Ovary (tissue), 9 donors: ENCODE results near the gene LRP1. TPM values are rescaled to one million over a fixed set of nuclear protein-coding genes. Genes with fewer than 3 reads are reported as not detected.

Experiments used
- DNase-seq, 5 donors: peaks; one replicate each; pipeline ENCODE4 v3.0.0-alpha.2; 2019 to 2020
- H3K27ac ChIP-seq, 2 donors: fragments of 200-600 bp; one replicate each; pipeline versions ENCODE4 v1.5.1 to v1.8.0; 2019 to 2022
- H3K27me3 ChIP-seq: fragments of 200-600 bp; one replicate; pipeline ENCODE4 v1.8.0; 2022
- H3K36me3 ChIP-seq: fragments of 200-600 bp; sonication (generic); one replicate; pipeline ENCODE4 v1.5.1; 2019
- H3K4me1 ChIP-seq: one replicate; pipeline ENCODE4 v1.8.1; 2013; ENCODE audit warnings: mild to moderate bottlenecking, moderate library complexity; ENCODE audit not compliant: insufficient read depth
- H3K4me3 ChIP-seq: fragments of 200-600 bp; sonication (generic); one replicate; pipeline ENCODE4 v1.5.1; 2017
- H3K9me3 ChIP-seq, 2 donors: fragments of 200-600 bp in 1 of 2; sonication (generic) in 1 of 2; one replicate each; pipeline versions ENCODE4 v1.5.1 to v1.8.1; 2013 to 2019; ENCODE audit warnings: mild to moderate bottlenecking in 1 of 2, moderate library complexity in 1 of 2
- CTCF ChIP-seq, 3 donors: fragments of 450-650 bp in 2 of 3; fragments of 200-600 bp in 1 of 3; IDR thresholded peaks; one replicate each; pipeline versions ENCODE4 v1.5.1 to v1.8.0; 2016 to 2022; ENCODE audit warnings: antibody characterized with exemption in 3 of 3, mild to moderate bottlenecking in 1 of 3
- EP300 ChIP-seq: sonication (generic); formaldehyde crosslinking; IDR thresholded peaks from one replicate; pipeline ENCODE4 v1.6.1; 2017; ENCODE audit warnings: antibody characterized with exemption
- POLR2A ChIP-seq: fragments of 450-650 bp; IDR thresholded peaks from one replicate; pipeline ENCODE4 v1.6.1; 2017; ENCODE audit warnings: antibody characterized with exemption, mild to moderate bottlenecking, moderate library complexity
- WGBS, 3 donors: extraction: QIAGEN DNeasy Blood & Tissue Kit in 1 of 3; methylation state at CpG; one replicate each; pipeline versions ENCODE4 v1.1.5 to v1.1.7; 2013 to 2017; 5-methylcytosine and 5-hydroxymethylcytosine counted together
- intact Hi-C, 4 donors: fragments of 100-400 bp; cut with DNase I; formaldehyde crosslinking; loops; one replicate each; pipeline versions ENCODE4 v1.11.0 to v1.15.1; 2022 to 2023
- polyA plus RNA-seq, 2 donors: library from polyadenylated mRNA; stranded (reverse); fragments of 200-250 nt in 1 of 2; fragments of 350-450 nt in 1 of 2; fragmentation: Illumina TruSeq in 1 of 2; extraction: RNeasy Lipid Tissue Mini Kit (QIAGEN cat#74804) in 1 of 2; gene quantifications; one replicate each; pipeline ENCODE4 v1.2.3, GENCODE V29; 2013 to 2014
- total RNA-seq, 7 donors: library from RNA; depleted of rRNA in 2 of 7; stranded (reverse); fragments of >200 nt in 2 of 7; fragmentation: NEBNext Ultra II Directional in 3 of 7; extraction: Animal tissue kit (Norgen Biotek cat#: 25700) in 3 of 7; gene quantifications; one replicate each; pipeline versions ENCODE4 v1.1.0 to v1.2.4, GENCODE V29; 2016 to 2023
- donor health status: DM: no; HTN: no; CAD: no; lungs with moderate emphysema.
- donor health status: DM: no; HTN: no; CAD: no.
- donor health status: Bipolar disorder and iron deficiency.
- donor health status: DM: yes; HTN: yes; CAD: no.
- donor health status: DM: no; HTN: no; CAD: no.
- donor health status: DM: yes; HTN: yes; CAD: no.

The LRP1 gene
- total and polyA plus RNA-seq, 9 donors: 76.4 to 640 (median 323) TPM

GRCh38 chr12:57176846-57177245 is 48.6 kb downstream of the LRP1 start:
- no peaks in the 10 kb centered on the region for H3K9me3 ChIP-seq
- no peaks in the 10 kb centered on the region for H3K36me3 ChIP-seq
- H3K27ac ChIP-seq: no peak overlapping the region
- H3K4me3 ChIP-seq: no peak overlapping the region
- peaks cover 3% of the 10 kb centered on the region for H3K4me1 ChIP-seq
- TF ChIP-seq CTCF (IDR thresholded peaks at IDR 0.05): no peak
- TF ChIP-seq POLR2A: no peak
- no peak for TF ChIP-seq EP300
- WGBS, 3 donors: 80 to 81% (median 81%) methylated on average over 9 of the region's 9 CpGs
- no peak for DNase-seq
- intact Hi-C loops: loop anchor here in 2 of 4 donors (2.0 to 5.0 kb wide), 2 partner anchors 48 to 105 kb away; partner anchors contain the start of gene LRP1 (in 1 of the 2)
- H3K27me3 ChIP-seq: no peaks in the 10 kb centered on the region

GRCh38 chr12:57177354-57177753 is 49.1 kb downstream of the LRP1 start:
- Histone ChIP-seq H3K4me3 (no peak overlapping the region), H3K36me3 (no peaks in the 10 kb centered on the region), H3K9me3 (no peaks in the 10 kb centered on the region), H3K4me1 (peaks cover 3% of the 10 kb centered on the region), H3K27ac (no peak overlapping the region), H3K27me3 (no peaks in the 10 kb centered on the region)
- 85 to 90% (median 88%) methylated on average over 16 of the region's 16 CpGs for WGBS, 3 donors
- peak in 1 of 5 donors; percentile 57 for DNase-seq
- no peak for TF ChIP-seq POLR2A
- TF ChIP-seq CTCF (IDR thresholded peaks at IDR 0.05): no peak
- TF ChIP-seq EP300: no peak
- intact Hi-C loops: loop anchor here in 2 of 4 donors (2.0 to 5.0 kb wide), 2 partner anchors 49 to 105 kb away; partner anchors contain the start of gene LRP1 (in 1 of the 2)

- Histone ChIP-seq H3K27me3 (no peaks in the 10 kb centered on the region), H3K36me3 (no peaks in the 10 kb centered on the region), H3K4me3 (no peak overlapping the region), H3K27ac (no peak overlapping the region), H3K4me1 (peaks cover 3% of the 10 kb centered on the region), H3K9me3 (no peaks in the 10 kb centered on the region)
- intact Hi-C loops: loop anchor here in 2 of 4 donors (2.0 to 5.0 kb wide), 2 partner anchors 51 to 106 kb away; no protein-coding TSS in a partner anchor
- DNase-seq: no peak
- no peak for TF ChIP-seq CTCF (IDR thresholded peaks at IDR 0.05)
- no peak for TF ChIP-seq POLR2A
- TF ChIP-seq EP300: no peak
- 81 to 87% (median 86%) methylated on average over 14 of the region's 14 CpGs for WGBS, 3 donors
These were observed 49.9 kb downstream of the LRP1 start for GRCh38 chr12:57178213-57178612.

GRCh38 chr12:57179331-57180086 is 51.2 kb downstream of the LRP1 start:
- Histone ChIP-seq H3K27ac (no peak overlapping the region), H3K4me1 (peaks cover 3% of the 10 kb centered on the region), H3K27me3 (no peaks in the 10 kb centered on the region), H3K4me3 (no peak overlapping the region), H3K36me3 (no peaks in the 10 kb centered on the region), H3K9me3 (no peaks in the 10 kb centered on the region)
- intact Hi-C loops: loop anchor here (2.0 to 5.0 kb wide), 4 partner anchors 52 to 112 kb away; partner anchors contain the start of gene LRP1 (in 1 of the 4)
- TF ChIP-seq POLR2A (no peak), EP300 (no peak), CTCF (IDR thresholded peaks at IDR 0.05) (no peak)
- WGBS, 3 donors: 84 to 87% (median 85%) methylated on average over 27 of the region's 27 CpGs
- DNase-seq: no peak
